BLaER1 treated with 17β-estradiol and CSF1 and Interleukin-3, amounts not matched to agents 10 nM and 100 nM (cell line): ENCODE data around the gene FKBP15.

Experiments
- H3K27ac ChIP-seq, 11 experiments: shearing (Covaris generic); formaldehyde crosslinking; 2 replicates each; pipeline ENCODE4 v1.8.1; 2022
- H3K27me3 ChIP-seq, 11 experiments: shearing (Covaris generic); formaldehyde crosslinking; 2 replicates each; pipeline ENCODE4 v1.8.1; 2022
- H3K36me3 ChIP-seq, 11 experiments: shearing (Covaris generic); formaldehyde crosslinking; 2 replicates each; pipeline ENCODE4 v1.8.1; 2022
- H3K4me1 ChIP-seq, 10 experiments: shearing (Covaris generic); formaldehyde crosslinking; 2 replicates each; pipeline ENCODE4 v1.8.1; 2022
- H3K4me2 ChIP-seq, 11 experiments: shearing (Covaris generic); formaldehyde crosslinking; 2 replicates each; pipeline ENCODE4 v1.8.1; 2022
- H3K4me3 ChIP-seq, 10 experiments: shearing (Covaris generic); formaldehyde crosslinking; 2 replicates each; pipeline ENCODE4 v1.8.1; 2022
- H3K9ac ChIP-seq, 11 experiments: shearing (Covaris generic); formaldehyde crosslinking; 2 replicates each; pipeline ENCODE4 v1.8.1; 2022
- H3K9me3 ChIP-seq, 11 experiments: shearing (Covaris generic); formaldehyde crosslinking; replicated peaks in 1 of 11; 2 replicates each; pipeline ENCODE4 v1.8.1; 2022
- H4K20me1 ChIP-seq, 11 experiments: shearing (Covaris generic); formaldehyde crosslinking; 2 replicates each; pipeline ENCODE4 v1.8.1; 2022
- Cebpa-rat ChIP-seq, 11 experiments: shearing (Covaris generic); IDR thresholded peaks; 2 replicates each; pipeline ENCODE4 v1.8.1; 2022

Gene FKBP15

GRCh38 chr9:113222482-113222841 lies 1.4 kb upstream of the FKBP15 start:
- Histone ChIP-seq H3K9me3 (no peaks in the 10 kb centered on the region), H3K27ac (peak overlapping the region in 8 of 11 experiments; percentile 76 to 93 (median 81); a peak in 11 of 22 replicates), H3K27me3 (no peaks in the 10 kb centered on the region), H3K36me3 (peaks cover 6 to 42% (median 26%) of the 10 kb centered on the region in 11 experiments; a peak in 19 of 22 replicates), H3K4me1 (peaks cover 45 to 68% (median 54%) of the 10 kb centered on the region in 10 experiments), H3K4me3 (peak overlapping the region; percentile 83 to 98 (median 90)), H3K4me2 (peak overlapping the region; percentile 79 to 98 (median 95)), H3K9ac (peak overlapping the region; percentile 80 to 91 (median 88); a peak in 21 of 22 replicates), H4K20me1 (peaks cover 0 to 50% (median 13%) of the 10 kb centered on the region in 11 experiments; a peak in 9 of 22 replicates)
- no peak for TF ChIP-seq Cebpa-rat (IDR thresholded peaks at IDR 0.05)

DNA sequence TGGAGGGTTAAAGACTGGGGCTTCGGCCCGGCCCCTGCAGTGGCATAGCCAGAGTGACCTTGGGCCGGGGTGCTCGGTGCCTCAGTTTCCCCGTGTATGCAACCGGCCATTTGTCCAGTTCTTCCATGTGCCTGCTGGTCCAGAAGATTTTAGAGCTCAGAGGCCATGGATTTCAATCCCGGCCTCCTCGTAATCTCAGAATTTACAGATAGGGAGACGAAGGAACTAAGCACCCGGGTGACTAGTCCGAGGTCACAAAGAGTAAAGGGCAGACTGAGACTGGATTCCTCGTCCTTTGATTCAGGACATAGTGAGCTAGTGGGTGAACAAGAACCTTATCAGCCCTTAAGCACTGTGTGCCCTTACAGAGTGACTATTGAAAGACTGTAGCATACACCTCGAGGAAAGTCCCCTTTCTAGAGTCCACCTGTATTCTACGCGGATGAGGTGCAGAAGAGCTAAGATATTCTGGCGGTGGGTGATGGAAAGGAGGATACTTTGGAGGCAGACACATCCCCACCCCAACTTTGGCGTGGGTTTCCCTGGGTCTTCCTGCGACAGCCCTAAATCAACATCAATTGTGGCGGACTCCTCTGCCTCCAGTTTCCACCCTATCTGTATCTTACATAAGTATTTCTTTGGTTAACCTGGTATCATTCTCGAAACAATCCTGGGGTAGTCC lies 864 bp upstream of the FKBP15 start:
- H3K27me3 ChIP-seq = no peaks in the 10 kb centered on the region
- H3K9ac ChIP-seq = peak overlapping the region; percentile 80 to 91 (median 88)
- peak overlapping the region; percentile 79 to 98 (median 95) for H3K4me2 ChIP-seq
- TF ChIP-seq Cebpa-rat (IDR thresholded peaks at IDR 0.05) = no peak
- H4K20me1 ChIP-seq = peaks cover 0 to 45% (median 13%) of the 10 kb centered on the region in 11 experiments; a peak in 10 of 22 replicates
- no peaks in the 10 kb centered on the region for H3K9me3 ChIP-seq
- H3K27ac ChIP-seq = peak overlapping the region; percentile 76 to 93 (median 81)
- peaks cover 45 to 68% (median 54%) of the 10 kb centered on the region in 10 experiments for H3K4me1 ChIP-seq
- H3K36me3 ChIP-seq = peaks cover 1 to 42% (median 26%) of the 10 kb centered on the region in 11 experiments; a peak in 17 of 22 replicates
- H3K4me3 ChIP-seq = peak overlapping the region; percentile 83 to 98 (median 90)

- Histone ChIP-seq H3K4me2 (peak overlapping the region; percentile 78 to 99 (median 92)), H3K9me3 (no peaks in the 10 kb centered on the region), H3K4me3 (peak overlapping the region; percentile 83 to 98 (median 90)), H3K36me3 (peaks cover 0 to 42% (median 28%) of the 10 kb centered on the region in 11 experiments; a peak in 17 of 22 replicates), H3K27ac (peak overlapping the region; percentile 79 to 98 (median 85)), H3K4me1 (peaks cover 45 to 69% (median 54%) of the 10 kb centered on the region in 10 experiments), H4K20me1 (peaks cover 0 to 31% (median 15%) of the 10 kb centered on the region in 11 experiments; a peak in 10 of 22 replicates), H3K9ac (peak overlapping the region; percentile 80 to 92 (median 88)), H3K27me3 (no peaks in the 10 kb centered on the region)
- TF ChIP-seq Cebpa-rat (IDR thresholded peaks at IDR 0.05) = no peak
These were observed 542 bp downstream of the FKBP15 start for GRCh38 chr9:113220467-113221002.

- no peak for TF ChIP-seq Cebpa-rat (IDR thresholded peaks at IDR 0.05)
- Histone ChIP-seq H3K4me3 (peak overlapping the region; percentile 83 to 98 (median 90)), H4K20me1 (peaks cover 0 to 31% (median 13%) of the 10 kb centered on the region in 11 experiments; a peak in 10 of 22 replicates), H3K27me3 (no peaks in the 10 kb centered on the region), H3K27ac (peak overlapping the region; percentile 79 to 98 (median 85)), H3K9me3 (peaks cover 0 to 2% (median 0%) of the 10 kb centered on the region in 11 experiments; a peak in 1 of 22 replicates), H3K36me3 (peaks cover 3 to 39% (median 26%) of the 10 kb centered on the region in 11 experiments; a peak in 20 of 22 replicates), H3K9ac (peak overlapping the region; percentile 80 to 92 (median 88)), H3K4me1 (peaks cover 45 to 69% (median 54%) of the 10 kb centered on the region in 10 experiments), H3K4me2 (peak overlapping the region; percentile 78 to 99 (median 92))
These were observed 1.1 kb downstream of the FKBP15 start for GRCh38 chr9:113219969-113220368.

DNA sequence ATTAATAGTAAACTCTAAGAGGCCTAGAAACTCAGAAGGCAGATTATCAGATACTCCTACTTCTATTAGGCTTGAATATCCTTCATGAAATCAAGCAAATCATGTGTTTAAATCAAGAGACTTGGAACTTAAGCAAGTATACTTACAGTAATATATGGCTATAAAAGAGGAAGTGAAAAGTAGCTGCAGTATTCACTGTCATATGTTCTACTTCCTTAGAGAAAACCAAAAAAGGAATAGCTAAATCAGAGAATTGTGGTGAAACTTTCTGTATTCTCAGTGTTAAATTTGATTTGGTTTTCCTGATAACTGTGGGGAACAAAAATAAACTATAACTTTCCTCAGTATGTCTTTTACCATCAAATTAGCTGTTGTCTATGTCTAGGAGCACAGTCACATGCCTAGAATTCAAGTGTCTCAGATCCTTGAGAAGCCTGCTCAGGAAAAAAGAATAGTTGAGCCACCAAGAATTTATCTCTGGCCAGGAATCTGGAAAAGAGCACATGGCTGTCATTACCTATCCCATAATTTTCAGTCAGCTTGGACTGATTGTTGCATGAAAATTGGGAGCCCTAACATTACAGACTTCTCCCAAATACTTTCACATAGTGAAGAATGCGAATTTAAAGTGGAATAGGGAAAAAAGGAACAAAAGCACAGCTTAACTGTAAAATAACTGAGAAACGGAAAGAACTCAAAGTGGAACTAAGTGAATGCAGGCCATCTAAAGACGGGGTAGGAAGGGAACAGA lies 1.7 kb downstream of the FKBP15 start:
- Histone ChIP-seq H3K9ac (peak overlapping the region; percentile 80 to 92 (median 88)), H3K36me3 (peaks cover 9 to 39% (median 26%) of the 10 kb centered on the region in 11 experiments; a peak in 21 of 22 replicates), H3K9me3 (peaks cover 0 to 8% (median 0%) of the 10 kb centered on the region in 11 experiments; a peak in 5 of 22 replicates), H3K4me2 (peak overlapping the region; percentile 78 to 99 (median 92)), H3K27ac (peak overlapping the region; percentile 79 to 98 (median 85); a peak in 21 of 22 replicates), H4K20me1 (peaks cover 0 to 31% (median 14%) of the 10 kb centered on the region in 11 experiments; a peak in 12 of 22 replicates), H3K4me1 (peaks cover 45 to 69% (median 54%) of the 10 kb centered on the region in 10 experiments), H3K4me3 (peak overlapping the region; percentile 83 to 98 (median 90)), H3K27me3 (no peaks in the 10 kb centered on the region)
- no peak for TF ChIP-seq Cebpa-rat (IDR thresholded peaks at IDR 0.05)

GRCh38 chr9:113216406-113216805 lies 4.7 kb downstream of the FKBP15 start:
- Histone ChIP-seq H3K9me3 (peaks cover 0 to 13% (median 0%) of the 10 kb centered on the region in 11 experiments; a peak in 5 of 22 replicates), H3K36me3 (peaks cover 36 to 63% (median 48%) of the 10 kb centered on the region in 11 experiments), H3K9ac (peak overlapping the region in 2 of 11 experiments; percentile 38 to 41; a peak in 3 of 22 replicates), H4K20me1 (peaks cover 0 to 34% (median 20%) of the 10 kb centered on the region in 11 experiments; a peak in 12 of 22 replicates), H3K27me3 (no peaks in the 10 kb centered on the region), H3K27ac (peak overlapping the region in 2 of 11 experiments; percentile 26 to 41; a peak in 2 of 22 replicates), H3K4me3 (no peak overlapping the region), H3K4me1 (peaks cover 22 to 73% (median 32%) of the 10 kb centered on the region in 10 experiments), H3K4me2 (peak overlapping the region in 3 of 11 experiments; percentile 78 to 94 (median 87); a peak in 6 of 22 replicates)
- TF ChIP-seq Cebpa-rat (IDR thresholded peaks at IDR 0.05) = no peak

DNA sequence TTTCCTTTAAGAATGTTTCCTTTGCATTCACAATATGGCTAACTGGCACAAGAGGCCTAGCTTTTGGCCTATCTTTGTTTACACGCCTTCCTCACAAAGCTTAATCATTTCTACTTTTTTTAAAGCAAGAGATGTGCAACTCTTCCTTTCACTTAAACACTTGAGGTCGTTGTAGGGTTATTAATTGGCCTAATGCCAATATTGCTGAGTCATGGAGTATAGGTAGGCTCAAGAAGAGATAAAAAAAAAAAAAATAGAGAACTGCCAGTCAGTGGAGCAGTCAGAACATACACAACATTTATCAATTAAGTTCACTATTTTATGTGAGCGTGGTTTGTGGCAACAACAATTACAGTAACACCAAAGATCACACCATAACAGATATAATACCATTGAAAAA lies 5.9 kb downstream of the FKBP15 start:
- TF ChIP-seq Cebpa-rat (IDR thresholded peaks at IDR 0.05) = no peak
- Histone ChIP-seq H3K36me3 (peaks cover 49 to 76% (median 60%) of the 10 kb centered on the region in 11 experiments), H3K9ac (no peak overlapping the region; a peak in 1 of 22 replicates), H3K4me2 (peak overlapping the region in 4 of 11 experiments; percentile 39 to 94 (median 78); a peak in 7 of 22 replicates), H4K20me1 (peaks cover 0 to 45% (median 24%) of the 10 kb centered on the region in 11 experiments; a peak in 12 of 22 replicates), H3K4me3 (no peak overlapping the region), H3K9me3 (peaks cover 0 to 13% (median 0%) of the 10 kb centered on the region in 11 experiments; a peak in 5 of 22 replicates), H3K27ac (peak overlapping the region in 4 of 11 experiments; percentile 22 to 52 (median 46); a peak in 5 of 22 replicates), H3K4me1 (peaks cover 17 to 86% (median 28%) of the 10 kb centered on the region in 10 experiments), H3K27me3 (no peaks in the 10 kb centered on the region)

DNA sequence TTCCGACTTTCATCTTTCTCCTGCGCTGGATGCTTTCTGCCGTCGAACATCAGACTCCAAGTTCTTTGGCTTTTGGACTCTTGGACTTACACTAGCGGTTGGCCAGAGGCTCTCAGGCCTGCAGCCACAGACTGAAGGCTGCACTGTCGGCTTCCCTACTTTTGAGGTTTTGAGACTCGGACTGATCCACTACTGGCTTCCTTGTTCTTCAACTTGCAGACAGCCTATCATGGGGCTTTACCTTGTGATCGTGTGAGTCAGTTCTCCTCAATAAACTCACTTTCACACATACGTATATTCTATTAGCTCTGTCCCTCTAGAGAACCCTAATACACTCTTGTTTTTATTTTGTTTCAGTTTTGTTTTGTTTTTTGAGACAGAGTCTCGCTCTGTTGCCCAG lies 10.3 kb downstream of the FKBP15 start:
- peak overlapping the region in 3 of 11 experiments; percentile 54 to 94 (median 82); a peak in 4 of 22 replicates for H3K4me2 ChIP-seq
- no peak overlapping the region for H3K4me3 ChIP-seq
- peak overlapping the region in 2 of 11 experiments; percentile 27; a peak in 2 of 22 replicates for H3K9ac ChIP-seq
- H3K9me3 ChIP-seq = peaks cover 0 to 13% (median 0%) of the 10 kb centered on the region in 11 experiments; a peak in 5 of 22 replicates
- H3K4me1 ChIP-seq = peaks cover 0 to 100% (median 11%) of the 10 kb centered on the region in 10 experiments; a peak in 11 of 20 replicates
- H3K27me3 ChIP-seq = no peaks in the 10 kb centered on the region
- TF ChIP-seq Cebpa-rat (IDR thresholded peaks at IDR 0.05) = no peak
- peak overlapping the region in 3 of 11 experiments; percentile 16 to 74 (median 65); a peak in 5 of 22 replicates for H3K27ac ChIP-seq
- H3K36me3 ChIP-seq = peaks cover 84 to 98% (median 93%) of the 10 kb centered on the region in 11 experiments
- H4K20me1 ChIP-seq = peaks cover 0 to 54% (median 17%) of the 10 kb centered on the region in 11 experiments; a peak in 13 of 22 replicates
